HG02571 (cell line): Measurements from ENCODE around the gene ADD3.

Experiments used
- ATAC-seq: cut with Tn5 transposase; IDR thresholded peaks from one replicate; pipeline ENCODE4 v1.9.1; 2021; ENCODE audit warnings: mild to moderate bottlenecking, moderate library complexity; ENCODE audit not compliant: unreplicated experiment

ADD3 gene

DNA sequence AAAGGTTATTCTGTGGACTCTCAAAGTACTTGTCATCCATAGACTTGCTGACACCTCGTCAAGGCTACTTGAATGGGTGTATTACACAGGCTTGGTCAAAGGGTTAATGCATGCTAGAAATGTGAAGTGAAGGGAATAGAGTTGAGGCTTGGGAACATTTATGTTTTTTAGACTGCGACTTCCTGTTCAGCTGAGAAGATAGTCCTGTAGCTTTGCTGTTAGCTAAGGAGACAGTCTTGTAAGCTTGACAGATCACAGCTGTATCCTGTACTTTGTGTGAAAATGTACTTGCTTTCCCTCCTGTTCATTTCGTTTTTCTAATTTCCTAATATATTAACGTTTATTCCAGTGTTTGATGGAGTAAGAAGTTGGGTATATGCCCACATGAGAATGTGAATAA lies 52.1 kb downstream of the ADD3 start:
- ATAC-seq, result no peak

DNA sequence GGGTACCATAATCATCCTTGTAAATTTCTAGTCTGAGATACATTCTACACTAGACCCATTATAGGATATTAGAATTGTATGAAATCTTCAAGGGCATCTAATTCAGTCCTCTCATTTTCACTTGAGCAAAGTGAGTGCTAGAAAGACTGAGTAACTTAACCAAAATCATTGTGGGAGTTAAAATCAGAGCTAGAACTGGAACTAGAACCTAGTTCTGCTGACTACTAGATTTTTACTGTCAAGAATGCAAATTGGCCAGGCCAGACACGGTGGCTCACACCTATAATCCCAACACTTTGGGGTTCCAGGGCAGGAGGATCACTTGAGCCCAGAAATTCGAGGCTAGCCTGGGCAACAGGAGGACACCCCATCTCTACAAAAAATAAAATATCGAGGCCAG lies 53.9 kb downstream of the ADD3 start:
- ATAC-seq, result no peak

DNA sequence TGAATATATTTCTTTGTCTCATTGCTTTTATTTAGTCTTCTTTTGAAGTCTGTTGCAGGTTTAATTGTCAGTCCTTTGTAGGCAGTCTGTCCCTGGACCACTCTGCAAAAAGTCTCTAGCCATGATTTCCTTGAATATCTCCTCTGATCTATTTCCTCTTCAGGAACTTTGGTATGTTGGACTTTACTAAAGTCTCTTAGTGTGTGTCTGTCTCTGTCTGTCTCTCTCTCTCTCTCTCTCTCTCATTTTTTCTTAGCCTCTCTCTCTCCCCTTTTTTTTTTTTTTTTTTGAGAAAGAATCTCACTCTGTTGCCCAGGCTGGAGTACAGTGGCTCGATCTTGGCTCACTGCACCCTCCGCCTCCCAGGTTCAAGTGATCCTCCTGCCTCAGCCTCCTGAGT lies 57.5 kb downstream of the ADD3 start:
- ATAC-seq, result no peak

DNA sequence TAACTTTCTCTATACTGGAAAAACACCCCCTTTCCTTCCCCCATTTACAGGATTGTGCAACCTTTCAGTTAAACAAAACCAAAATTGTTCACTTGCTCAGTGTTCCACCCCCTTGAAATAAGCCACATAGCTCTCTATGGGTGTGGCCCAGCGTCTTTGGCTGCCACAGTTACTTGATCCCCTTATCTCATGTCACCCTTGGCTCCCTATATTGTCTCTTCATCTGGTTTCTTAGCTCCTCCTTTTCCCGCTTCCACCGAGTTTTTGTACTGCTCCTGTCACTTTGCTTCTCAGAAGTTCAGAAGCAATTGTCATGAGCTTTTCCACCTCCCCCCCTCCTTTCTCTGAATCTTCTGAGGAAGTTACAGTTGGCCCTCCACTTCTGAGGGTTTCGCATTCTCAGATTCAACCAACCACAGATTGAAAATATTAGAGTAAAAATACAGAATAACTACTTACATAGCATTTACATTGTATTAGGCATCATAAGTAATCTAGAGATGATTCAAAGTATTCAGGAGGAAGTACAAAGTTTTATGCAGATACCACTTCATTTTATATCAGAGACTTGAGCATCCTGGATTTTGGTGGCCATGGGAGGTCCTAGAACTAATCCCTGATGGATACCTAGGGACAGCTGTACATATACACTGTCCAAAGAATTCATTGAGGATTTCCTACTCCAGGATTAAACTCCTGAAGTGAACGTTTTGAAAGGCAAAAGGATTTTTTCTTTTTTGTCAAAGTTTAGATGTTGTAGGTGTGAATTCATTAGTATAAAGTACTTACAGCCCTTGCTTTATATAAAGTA lies 60.4 kb downstream of the ADD3 start:
- ATAC-seq, result no peak

DNA sequence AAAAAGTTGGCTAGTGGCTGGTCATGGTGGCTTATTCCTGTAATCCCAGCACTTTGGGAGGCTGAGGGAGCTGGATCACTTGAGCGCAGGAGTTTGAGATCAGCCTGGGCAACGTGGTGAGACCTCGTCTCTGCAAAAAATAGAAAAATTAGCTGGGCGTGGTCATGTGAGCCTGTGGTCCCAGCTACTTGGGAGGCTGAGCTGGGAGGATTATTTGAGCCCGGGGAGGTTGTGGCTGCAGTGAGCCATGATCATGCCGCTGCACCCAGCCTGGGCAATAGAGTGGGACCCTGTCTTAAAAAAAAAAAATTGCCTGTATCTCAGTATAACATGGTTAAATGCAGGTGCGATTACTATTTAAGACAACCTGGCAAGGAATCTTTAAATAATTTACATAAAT lies 61.0 kb downstream of the ADD3 start:
- ATAC-seq, result no peak

DNA sequence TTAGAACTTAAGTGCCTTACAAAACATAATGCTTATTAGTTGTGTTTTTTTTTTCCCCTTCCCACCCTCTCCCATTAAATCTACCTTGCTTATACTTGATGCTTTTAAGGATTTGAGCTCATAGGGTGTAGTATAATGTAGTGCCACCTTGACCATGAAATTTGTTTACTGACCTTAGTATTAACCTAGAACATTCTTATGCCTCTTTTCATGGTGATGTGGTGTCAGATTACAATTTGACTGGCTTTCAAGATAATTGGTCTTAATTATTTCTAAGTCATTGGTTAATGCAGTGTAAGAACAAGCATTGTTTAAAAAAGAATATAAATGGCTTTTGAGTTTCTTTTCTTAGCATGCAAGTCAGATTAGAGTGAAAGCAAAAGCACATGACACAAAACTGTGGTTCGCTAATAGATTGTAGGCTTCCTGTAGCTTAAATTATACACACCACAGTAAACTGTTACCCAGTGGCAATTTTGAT lies 61.8 kb downstream of the ADD3 start:
- peak; percentile 61 for ATAC-seq

DNA sequence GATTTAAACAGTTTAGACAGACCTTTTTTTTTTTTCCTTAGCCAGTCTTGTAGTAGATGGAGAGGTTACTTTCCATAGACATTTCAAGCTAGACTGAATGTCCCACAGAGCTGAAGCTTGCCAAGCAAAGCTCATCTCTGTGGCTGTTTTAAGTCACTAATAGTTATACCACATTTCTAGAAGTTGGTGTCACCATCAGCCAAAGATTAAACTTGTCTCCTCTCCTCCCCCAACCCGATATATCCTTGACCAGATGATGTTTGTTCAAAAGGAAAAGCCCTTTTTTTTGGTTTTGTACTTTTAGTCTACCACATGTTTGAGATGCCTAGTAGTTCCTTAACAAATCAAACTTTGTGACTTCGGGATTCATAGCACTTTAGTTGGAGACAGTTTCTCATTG lies 66.1 kb downstream of the ADD3 start:
- no peak for ATAC-seq

DNA sequence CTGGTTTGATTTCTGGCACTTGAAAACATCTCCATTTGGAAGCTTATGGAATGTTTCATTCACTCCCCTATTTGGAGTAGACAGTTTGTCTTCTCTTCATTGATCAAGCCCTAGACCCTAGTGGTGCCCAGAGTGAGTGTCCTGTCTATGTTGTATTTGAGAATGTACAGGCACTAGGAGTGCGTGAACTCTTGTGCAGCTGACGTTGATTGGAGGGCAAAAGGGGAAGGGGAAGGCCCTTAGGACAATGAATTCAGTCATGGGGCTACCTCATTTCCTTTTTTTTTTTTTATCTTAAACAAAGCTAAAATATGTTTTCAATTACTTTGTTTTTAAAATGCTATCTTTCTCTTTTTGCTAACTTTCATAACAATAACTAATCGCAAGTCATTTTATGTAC lies 66.5 kb downstream of the ADD3 start:
- ATAC-seq, result no peak

DNA sequence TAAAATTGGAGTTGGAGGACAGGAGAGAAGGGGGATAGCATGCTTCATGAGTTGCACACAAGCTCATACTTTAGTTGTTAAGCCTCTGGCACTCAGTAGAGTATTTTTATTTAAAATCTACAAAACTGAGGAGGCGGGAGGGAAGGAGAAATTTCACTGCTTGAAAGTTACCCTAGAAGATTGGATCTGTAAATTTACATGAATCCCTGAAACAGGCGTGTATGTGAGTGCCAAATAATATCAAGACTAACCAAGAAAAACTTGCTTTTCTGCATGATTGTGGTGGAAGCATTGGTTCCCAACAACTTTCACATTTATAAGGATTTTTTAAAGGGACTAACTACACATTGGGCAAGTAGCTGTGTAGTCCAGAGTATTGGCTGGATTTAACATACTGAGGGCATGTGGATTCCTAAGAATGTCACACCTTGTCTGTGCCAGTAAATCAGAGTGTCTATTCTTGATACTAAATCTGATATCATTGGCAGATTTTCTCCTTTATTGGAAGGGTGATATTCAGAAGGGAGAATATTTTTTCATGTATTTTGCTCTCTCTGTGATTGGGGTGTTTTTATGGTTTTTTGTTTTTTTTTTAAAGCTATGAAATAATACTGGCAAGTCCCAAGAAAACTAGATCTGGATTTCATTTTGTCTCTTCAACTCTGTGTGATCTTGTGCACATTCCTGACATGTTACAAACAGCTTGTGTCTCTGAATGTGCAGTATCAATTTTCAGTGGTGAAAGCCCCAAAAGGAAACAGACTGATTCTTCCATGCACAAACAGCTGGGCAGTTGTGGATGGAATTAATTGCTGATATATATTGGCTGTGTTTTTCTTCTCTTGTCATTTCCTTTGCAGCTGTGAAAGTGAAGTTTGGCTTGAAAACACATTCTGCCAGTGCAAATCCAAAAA lies 67.2 kb downstream of the ADD3 start:
- ATAC-seq, result no peak

DNA sequence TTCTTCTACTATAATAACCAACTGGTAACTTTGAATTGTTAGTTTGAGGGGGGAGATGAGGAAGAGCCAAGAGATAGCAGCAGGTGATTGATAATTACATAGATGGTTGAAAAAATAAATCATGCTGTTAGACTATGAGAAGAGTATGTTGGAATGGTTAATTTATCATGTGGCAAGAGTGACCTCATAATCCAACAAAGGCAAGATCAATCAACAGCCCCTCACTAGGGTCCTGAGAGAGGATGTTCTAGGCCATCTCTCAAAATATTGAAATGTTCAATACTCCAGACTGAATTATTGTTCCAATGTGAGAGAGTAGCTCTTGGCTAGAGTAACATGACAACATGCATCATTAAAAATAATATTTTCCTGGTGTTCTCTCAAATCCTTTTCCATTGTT lies 67.9 kb downstream of the ADD3 start:
- ATAC-seq, result no peak

DNA sequence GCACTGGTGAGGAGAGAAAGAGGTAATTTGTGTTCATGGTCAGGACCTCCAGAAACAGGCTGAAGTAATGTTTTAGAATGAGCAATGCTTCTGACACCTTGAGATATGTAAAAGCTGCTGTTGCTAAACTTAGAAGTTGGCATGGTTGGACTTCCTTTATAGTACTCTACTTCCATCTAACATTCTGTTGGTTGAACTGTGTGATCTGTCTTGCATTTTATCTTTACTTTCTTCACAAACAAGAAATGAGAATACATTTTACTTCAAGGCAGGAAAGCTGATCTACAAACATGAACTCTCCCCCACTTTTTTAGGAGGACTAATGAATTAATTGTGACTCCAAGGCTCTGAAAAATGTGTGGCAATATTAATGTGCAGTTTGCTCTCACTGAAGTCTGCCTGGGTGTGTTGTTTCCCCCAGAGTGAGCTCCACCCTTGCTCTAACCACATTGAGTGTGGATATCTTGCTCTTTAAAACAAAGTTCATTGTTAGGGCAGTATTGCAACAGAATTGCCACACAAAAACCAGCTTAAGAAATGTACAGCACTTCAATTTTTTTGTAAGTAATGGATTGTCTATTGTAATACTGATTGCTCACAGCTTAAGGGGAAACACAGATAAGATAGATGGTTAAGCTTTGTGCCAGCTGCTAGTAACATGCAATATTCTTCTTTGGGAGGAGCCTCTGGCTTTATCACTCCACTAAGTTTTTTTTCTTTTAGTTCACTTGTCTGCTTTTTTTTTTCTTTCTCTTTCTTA lies 69.0 kb downstream of the ADD3 start:
- ATAC-seq, result peak; percentile 74

DNA sequence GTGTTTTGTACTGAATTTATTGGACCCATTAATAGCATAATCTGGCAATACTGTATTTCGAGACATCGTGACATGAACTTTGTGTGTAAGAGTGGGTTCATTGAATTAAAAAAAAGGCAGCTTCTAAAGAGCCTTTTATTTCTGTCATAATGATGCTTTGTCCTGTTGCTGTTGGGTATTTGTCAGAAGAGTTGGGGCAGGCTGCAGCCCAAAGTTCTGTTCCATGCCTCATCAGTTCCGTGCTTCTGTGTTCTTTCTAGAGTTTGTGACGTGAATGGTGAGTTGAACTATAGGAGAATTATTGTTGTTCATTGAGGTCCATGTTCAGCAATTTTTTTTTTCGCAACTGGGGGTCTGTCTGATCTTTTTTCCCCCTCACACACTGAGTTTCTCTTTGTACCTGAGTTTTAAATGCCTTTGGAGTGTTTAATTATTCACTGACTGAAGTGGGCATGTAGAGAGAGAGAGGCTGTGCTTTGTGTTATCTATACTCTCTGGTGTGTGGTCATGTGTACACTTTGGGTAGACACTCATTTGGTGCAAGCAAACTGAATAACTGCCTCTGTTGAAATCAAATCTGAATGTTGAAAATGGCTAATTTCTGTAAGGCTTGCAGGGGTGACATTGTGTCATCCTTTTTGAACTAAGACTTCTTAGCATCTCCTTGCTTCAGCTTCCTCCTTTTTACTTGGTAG lies 69.8 kb downstream of the ADD3 start:
- ATAC-seq, result no peak

DNA sequence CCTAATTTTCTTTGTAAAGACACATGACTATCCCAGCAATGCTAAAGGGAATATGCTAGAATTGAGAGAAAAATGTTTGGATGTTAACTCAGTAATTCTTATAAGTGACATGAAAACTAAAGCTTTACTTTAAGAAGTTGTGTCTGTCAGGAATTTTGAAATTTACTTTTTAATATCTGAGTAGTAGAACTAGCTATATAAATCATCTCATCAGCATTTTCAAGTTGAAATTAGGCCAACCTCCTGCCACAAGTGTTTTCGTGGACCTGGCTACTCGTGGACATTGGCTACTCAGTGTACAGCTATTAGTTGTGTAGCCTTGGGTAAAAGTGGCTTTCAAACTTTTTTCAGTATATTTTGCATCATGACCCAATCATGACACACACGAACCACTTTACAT lies 70.5 kb downstream of the ADD3 start:
- no peak for ATAC-seq

DNA sequence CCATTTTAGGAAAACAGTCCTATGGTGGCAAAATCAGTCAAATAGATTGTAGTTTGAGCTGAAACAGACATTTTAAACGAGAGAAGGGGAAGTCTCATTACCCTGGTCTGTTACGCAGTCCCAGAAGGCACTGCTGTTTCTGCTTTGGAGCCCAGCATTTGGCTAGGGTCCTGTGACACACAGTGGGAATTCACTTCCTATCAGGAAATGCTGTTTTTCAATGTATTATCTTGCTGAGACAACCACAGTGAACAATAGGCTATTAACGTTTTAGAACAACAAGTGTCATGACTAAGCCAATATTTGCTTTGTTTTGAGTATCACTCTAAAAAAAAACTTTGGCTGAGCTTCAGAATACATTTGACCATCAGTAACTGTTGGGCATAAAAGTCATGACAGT lies 74.1 kb downstream of the ADD3 start:
- ATAC-seq, result no peak

DNA sequence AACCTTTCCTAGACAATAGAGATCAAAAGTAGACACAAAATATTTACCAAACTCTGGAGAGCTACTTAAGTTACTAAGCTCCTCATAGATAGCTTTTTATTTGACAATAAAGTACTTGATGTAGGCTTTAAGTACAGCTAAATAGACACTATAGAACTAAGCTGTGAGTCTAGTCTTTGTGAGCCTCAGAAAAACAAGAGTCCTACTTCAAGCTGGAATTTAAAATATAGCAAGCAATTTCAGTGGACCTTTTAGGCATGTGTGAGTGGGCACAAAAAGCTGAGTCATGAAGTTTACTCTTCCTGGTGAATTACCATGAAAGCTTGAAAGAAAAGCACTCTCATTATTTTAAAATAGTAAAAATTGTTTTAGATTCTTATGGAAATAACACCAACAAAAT lies 76.1 kb downstream of the ADD3 start:
- no peak for ATAC-seq

DNA sequence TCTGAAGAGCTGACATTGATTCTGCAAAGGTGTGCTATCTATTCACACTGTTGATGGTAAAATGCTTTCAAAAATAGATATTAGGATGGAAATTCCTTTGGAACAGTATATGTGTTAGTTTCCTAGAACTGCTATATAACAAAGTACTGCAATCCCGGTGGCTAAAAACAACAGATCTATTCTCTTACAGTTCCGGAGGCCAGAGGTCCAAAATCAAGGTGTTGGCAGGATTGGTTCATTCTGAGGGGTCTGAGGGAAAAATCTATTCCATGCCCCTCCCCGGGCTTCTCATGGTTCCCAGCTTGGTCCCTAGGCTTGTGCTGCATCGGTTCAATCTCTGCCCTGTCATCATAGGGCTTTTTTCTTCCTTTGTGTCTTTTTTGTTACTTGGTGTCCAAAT lies 79.9 kb downstream of the ADD3 start:
- no peak for ATAC-seq

DNA sequence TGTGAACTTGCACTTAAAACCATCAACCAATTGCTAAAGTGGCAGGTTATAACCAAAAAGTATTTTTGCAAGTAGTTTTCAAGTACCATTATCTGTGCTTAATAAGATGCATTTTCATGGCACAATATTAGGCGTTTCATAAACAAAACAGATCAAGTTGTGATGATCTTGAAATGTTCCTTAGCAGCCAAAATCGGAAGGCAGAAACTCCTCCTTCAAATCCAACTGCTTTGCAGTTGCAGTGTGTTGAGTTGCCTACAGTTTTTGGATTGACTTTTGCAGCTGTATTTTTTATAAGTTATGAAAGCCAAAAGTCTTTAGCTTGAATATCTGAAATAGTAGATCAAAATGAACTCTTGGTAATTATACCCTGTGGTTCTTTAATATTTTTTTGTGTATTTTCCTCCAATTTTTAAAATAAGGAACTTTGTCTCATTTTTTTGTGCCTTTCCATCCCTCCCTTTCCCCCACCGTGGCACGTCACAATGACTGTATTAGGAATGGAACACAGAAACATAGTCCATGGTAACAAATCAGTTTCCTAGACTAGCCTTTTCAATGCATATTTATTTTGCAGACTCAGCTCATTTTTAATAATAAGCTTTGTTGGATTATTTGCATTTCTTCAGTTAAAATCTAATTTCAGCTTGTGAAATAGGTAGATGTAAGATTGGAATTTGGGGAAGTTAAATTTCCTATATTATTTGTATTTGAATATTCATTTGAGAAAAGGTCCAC lies 80.8 kb downstream of the ADD3 start:
- no peak for ATAC-seq

DNA sequence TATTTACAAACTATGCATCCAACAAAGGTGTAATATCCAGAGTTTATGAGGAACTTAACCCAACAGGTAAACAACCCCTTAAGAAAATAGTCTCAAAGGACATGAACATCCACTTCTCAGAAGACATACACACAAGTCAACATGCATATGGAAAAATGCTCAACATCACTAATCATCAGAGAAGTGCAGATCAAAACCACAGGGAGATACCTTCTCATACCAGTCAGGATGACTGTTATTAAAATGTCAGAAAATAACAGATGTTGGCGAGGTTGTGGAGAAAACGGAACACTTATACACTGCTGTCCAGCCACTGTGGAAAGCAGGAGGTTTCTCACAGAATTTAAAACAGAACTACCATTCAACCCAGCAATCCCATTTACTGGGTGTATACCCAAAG lies 84.0 kb downstream of the ADD3 start:
- no peak for ATAC-seq

DNA sequence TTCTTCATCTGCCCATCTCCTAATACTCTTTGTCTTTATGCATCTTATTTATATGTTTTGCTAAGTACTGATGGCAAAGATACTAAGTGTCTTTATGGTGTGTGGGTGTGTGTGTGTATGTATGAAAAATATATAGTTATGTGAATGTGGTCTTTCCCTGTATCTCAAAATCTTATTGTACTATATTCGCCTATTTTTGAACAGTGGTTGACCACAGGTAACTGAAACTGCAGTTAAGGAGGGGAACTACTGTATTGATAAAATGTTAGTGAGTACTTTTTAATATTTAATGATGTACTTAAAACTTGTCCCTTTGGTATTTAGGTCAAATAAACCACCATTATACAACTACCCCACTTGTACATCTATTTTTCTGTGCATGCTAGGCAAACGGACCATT lies 85.9 kb downstream of the ADD3 start:
- ATAC-seq, result no peak

DNA sequence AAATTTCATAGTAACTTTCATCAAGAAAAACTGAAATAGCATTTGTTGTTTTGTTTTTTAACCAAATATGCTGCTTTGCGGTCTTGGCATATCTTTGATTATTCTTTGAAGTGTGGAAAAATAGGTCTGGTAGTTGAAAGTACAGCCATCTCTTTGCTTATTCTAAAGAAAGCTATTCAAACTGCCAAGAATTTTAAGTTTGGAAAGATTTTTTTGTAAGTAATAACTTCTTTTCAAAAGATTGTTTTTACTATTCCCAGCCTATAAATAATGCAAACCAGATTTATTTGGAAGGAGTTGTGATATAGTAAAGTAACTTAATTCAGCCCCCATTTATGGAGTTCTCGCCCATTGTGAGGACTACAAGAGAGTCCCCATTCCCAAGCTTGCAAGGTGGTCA lies 87.0 kb downstream of the ADD3 start:
- ATAC-seq, result no peak
